GM10266 (cell line): Measurements from ENCODE around the gene NOL11.
"Not testable (repeated sequence)": the region's sequence is repeated elsewhere in the genome, so short reads cannot be mapped to it uniquely, and the experiment has no call there.

Source experiments
- DNase-seq: peaks from one replicate; pipeline ENCODE4 v3.0.0; 2012; ENCODE audit errors: extremely low spot score
- TF ChIP-seq, protein P1 (sequence below): IDR thresholded peaks from 2 replicates; pipeline ENCODE4 v1.5.1; 2012; ENCODE audit warnings: mild to moderate bottlenecking, low read depth; ENCODE audit not compliant: control insufficient read depth, insufficient read depth; ENCODE audit errors: missing control alignments

The NOL11 gene

DNA sequence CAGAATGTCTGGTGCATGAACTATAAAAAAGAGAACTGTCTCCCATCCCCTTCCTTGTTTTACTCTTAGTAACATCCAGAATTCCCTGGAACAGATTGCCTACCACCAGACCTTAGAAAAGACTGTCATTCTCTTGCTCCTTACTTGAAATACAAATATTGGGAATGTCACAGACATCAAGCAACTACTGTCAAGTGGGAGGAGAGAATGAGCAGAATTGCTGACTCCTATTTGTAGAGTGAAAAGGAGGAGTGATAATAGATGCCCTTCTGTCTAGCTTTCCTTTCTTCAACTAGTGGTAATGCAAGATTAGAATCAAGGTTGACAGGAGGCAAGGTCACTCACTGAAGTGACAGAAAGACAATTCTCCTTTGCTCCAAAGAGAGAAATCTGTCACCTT lies 23.9 kb upstream of the NOL11 start:
- DNase-seq: no peak
- TF ChIP-seq, protein P1, sequence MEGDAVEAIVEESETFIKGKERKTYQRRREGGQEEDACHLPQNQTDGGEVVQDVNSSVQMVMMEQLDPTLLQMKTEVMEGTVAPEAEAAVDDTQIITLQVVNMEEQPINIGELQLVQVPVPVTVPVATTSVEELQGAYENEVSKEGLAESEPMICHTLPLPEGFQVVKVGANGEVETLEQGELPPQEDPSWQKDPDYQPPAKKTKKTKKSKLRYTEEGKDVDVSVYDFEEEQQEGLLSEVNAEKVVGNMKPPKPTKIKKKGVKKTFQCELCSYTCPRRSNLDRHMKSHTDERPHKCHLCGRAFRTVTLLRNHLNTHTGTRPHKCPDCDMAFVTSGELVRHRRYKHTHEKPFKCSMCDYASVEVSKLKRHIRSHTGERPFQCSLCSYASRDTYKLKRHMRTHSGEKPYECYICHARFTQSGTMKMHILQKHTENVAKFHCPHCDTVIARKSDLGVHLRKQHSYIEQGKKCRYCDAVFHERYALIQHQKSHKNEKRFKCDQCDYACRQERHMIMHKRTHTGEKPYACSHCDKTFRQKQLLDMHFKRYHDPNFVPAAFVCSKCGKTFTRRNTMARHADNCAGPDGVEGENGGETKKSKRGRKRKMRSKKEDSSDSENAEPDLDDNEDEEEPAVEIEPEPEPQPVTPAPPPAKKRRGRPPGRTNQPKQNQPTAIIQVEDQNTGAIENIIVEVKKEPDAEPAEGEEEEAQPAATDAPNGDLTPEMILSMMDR: no peak

DNA sequence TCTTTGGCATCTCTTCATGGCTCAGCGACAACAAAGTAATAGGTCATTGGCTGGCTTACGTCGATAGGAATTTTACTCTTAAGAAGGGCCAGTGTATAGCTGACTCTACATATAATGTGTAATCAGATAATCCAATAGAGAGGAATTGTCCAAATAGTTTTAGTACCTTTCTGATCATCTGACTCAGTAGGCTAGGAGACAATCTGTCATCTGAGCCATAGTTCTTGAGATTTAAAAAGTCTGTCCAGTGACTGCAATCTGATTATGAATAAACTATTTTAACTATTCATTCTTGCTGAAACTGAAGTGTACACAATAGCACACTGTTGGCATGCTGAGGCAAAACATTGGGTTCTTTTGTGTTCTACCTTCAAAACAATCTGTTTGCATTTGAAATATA lies 21.4 kb upstream of the NOL11 start:
- TF ChIP-seq, protein P1: no peak
- DNase-seq: no peak

DNA sequence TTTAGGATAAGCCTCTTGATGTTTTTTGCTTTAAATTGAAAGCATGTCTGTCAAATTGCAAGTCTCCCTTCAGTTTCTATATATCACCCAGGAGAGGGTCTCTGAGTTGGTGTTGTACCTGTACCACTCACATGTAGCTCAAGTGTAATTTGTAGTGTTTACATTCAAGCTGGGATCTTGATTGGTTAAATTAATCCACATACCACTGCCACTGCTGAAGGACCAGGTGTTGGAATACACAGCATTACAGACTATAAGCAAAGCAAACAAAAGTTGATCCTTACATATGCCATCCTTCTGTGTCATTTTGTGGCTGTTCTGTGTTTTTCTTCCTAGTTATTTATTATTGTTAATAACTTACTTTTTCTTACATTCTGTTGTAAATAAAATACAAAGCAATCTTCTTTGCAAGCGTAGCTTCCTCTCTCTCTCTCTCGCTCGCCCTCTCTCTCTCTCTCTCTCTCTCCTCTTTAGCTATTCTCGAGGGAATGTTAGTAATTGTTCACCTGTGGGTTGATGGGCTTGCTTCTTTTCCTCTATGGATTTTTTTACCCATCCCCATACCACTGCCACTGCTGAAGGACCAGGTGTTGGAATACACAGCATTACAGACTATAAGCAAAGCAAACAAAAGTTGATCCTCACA lies 20.8 kb upstream of the NOL11 start:
- no peak for DNase-seq
- TF ChIP-seq, protein P1: no peak

DNA sequence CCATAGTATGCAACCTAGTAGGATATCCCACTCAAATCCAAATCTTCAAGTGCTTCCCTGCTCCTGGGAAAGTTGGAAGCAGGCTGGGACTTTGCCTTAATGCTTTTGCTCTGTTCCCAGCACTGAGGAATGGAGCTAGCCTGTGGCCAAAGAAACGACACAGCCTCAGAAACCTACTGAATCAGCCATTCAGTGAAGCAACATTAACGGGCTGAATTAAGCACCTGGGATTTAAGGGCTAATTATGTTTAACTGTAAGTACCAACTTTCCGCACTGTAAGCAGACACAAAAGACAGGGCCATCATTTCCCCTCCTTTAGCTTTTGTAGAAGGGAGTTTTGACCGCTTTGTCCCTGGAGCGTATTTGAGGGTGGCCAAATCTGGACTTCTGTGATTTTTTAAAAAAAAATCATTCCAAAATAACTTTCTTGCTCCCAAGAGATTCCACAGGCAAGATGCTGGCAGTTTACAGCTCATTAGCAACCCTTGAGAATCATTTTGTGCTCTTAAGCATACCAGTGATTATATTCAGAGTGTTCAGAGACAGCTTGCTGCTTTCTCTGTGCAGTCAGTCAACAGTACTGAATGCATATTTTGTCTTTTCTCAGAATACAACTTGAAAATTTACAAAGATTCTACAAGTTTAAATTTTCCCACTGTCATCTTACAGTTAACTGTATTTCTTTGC lies 17.6 kb upstream of the NOL11 start:
- TF ChIP-seq, protein P1: no peak
- no peak for DNase-seq

DNA sequence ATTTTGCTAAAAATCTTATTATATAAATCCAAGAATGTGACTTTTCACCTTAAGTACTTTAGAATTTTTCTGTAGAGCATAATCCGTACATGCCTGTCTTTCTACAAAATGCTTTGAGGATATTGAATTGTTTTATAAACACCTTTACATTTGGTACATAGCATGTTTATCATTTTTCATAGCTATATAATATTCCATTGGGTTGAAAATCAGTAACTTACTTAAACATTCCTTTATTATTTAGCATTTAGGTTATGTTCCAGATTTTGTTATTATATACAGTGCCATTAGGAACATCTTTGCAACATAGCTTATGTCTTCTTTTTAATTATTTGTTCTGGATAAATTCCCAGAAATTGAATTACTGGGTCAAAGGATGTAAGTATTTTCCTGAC lies 17.0 kb upstream of the NOL11 start:
- TF ChIP-seq, protein P1: no peak
- DNase-seq: no peak

DNA sequence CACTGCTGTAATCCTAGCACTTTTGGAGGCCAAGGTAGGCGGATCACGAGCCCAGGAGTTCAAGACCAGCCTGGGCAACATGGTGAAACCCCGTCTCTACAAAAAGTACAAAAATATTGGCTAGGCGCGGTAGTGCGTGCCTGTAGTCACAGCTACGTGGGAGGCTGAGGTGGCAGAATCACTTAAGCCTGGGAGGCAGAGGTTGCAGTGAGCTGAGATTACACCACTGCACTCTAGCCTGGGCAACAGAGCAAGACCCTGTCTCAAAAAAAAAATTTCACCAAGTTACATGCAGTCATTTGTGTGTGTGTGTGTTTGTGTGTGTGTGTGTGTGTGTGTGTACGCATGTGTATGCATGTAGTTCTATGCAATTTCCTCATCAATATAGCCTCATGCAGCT lies 14.9 kb upstream of the NOL11 start:
- DNase-seq: not testable (repeated sequence)

DNA sequence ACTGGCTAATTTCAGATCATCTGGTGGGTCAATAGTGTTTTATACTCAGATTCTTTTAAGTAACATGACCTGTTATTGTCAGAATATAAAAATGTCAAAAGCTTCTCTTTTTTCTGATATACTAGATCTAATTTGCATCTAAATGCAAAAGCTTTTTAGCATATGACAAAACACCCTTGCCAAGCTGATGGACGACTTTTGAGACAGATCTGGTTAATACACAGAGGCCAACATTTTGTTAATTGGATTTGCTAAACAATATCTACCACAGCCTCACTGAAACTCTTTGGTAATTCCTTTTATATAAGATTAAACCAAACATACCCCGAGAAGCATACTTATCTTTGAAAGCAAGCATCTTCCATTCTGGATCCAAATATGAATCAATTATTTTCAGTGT lies 10.3 kb upstream of the NOL11 start:
- TF ChIP-seq, protein P1: no peak
- DNase-seq: no peak
